Measurements from ENCODE around the gene METTL15.
"Not testable (repeated sequence)": the region's sequence is repeated elsewhere in the genome, so short reads cannot be mapped to it uniquely, and the experiment has no call there.

METTL15 gene

GRCh38 chr11:28195449-28195848 lies 87.3 kb downstream of the METTL15 start:
- DNase-seq, result no peak

- no peak for DNase-seq
Observed at GRCh38 chr11:28209906-28210305, 101.7 kb downstream of the METTL15 start.

- DNase-seq, result not testable (repeated sequence)
Observed at GRCh38 chr11:28222063-28222462, 113.9 kb downstream of the METTL15 start.

- DNase-seq, result no peak
Observed at GRCh38 chr11:28223577-28223976, 115.4 kb downstream of the METTL15 start.

GRCh38 chr11:28223994-28224393 lies 115.8 kb downstream of the METTL15 start:
- DNase-seq, result no peak

- no peak for DNase-seq
Observed at GRCh38 chr11:28227460-28227859, 119.3 kb downstream of the METTL15 start.

- no peak for DNase-seq
Observed at GRCh38 chr11:28228196-28228895, 120.2 kb downstream of the METTL15 start.

- no peak for DNase-seq
Observed at GRCh38 chr11:28231475-28231874, 123.3 kb downstream of the METTL15 start.

- DNase-seq, result no peak
Observed at GRCh38 chr11:28232649-28233048, 124.5 kb downstream of the METTL15 start.

- no peak for DNase-seq
Observed at GRCh38 chr11:28241760-28242159, 133.6 kb downstream of the METTL15 start.

GRCh38 chr11:28242596-28242995 lies 134.4 kb downstream of the METTL15 start:
- no peak for DNase-seq

- DNase-seq, result no peak
Observed at GRCh38 chr11:28243061-28243460, 134.9 kb downstream of the METTL15 start.

GRCh38 chr11:28243581-28243980 lies 135.4 kb downstream of the METTL15 start:
- DNase-seq, result no peak

GRCh38 chr11:28245131-28245530 lies 136.9 kb downstream of the METTL15 start:
- DNase-seq, result no peak

- no peak for DNase-seq
Observed at GRCh38 chr11:28250192-28250591, 142.0 kb downstream of the METTL15 start.

- no peak for DNase-seq
Observed at GRCh38 chr11:28251257-28251656, 143.1 kb downstream of the METTL15 start.

GRCh38 chr11:28257761-28258160 lies 149.6 kb downstream of the METTL15 start:
- no peak for DNase-seq

GRCh38 chr11:28259177-28259843 lies 151.1 kb downstream of the METTL15 start:
- DNase-seq, result no peak

GRCh38 chr11:28268925-28269324 lies 160.7 kb downstream of the METTL15 start:
- DNase-seq, result no peak

- no peak for DNase-seq
Observed at GRCh38 chr11:28269586-28269985, 161.4 kb downstream of the METTL15 start.

- not testable (repeated sequence) for DNase-seq
Observed at GRCh38 chr11:28272247-28272646, 164.1 kb downstream of the METTL15 start.

- no peak for DNase-seq
Observed at GRCh38 chr11:28274216-28274615, 166.0 kb downstream of the METTL15 start.

GRCh38 chr11:28284196-28284595 lies 176.0 kb downstream of the METTL15 start:
- no peak for DNase-seq
